HL-60 (cell line): ENCODE results near the gene AKT3.

Experiments used
- CTCF ChIP-seq: IDR thresholded peaks from one replicate; pipeline ENCODE4 v1.5.1; 2011; ENCODE audit warnings: low read length, control low read depth, inconsistent platforms; ENCODE audit not compliant: insufficient read depth
- GABPA ChIP-seq: IDR thresholded peaks from 2 replicates; pipeline ENCODE4 v1.6.1; 2012; ENCODE audit warnings: low read depth

- TF ChIP-seq CTCF (no peak), GABPA (no peak)
Observed at GRCh38 chr1:243765676-243766075, 84.4 kb downstream of the AKT3 start.
